Head of caudate nucleus (tissue), 42 donors: ENCODE data around the gene PRRC1.
A peak's percentile ranks its signal among the peaks of the same experiment; 100 is the strongest.

Experiments used
- DNase-seq, 42 donors: peaks; one replicate each; pipeline versions ENCODE4 v3.0.0 to v3.0.0-alpha.2; 2020 to 2021; ENCODE audit warnings: mixed read lengths in 7 of 42
- intact Hi-C: fragments of 100-400 bp; cut with DNase I; formaldehyde crosslinking; loops from one replicate; pipeline ENCODE4 v1.15.0; 2022

The PRRC1 gene

DNA sequence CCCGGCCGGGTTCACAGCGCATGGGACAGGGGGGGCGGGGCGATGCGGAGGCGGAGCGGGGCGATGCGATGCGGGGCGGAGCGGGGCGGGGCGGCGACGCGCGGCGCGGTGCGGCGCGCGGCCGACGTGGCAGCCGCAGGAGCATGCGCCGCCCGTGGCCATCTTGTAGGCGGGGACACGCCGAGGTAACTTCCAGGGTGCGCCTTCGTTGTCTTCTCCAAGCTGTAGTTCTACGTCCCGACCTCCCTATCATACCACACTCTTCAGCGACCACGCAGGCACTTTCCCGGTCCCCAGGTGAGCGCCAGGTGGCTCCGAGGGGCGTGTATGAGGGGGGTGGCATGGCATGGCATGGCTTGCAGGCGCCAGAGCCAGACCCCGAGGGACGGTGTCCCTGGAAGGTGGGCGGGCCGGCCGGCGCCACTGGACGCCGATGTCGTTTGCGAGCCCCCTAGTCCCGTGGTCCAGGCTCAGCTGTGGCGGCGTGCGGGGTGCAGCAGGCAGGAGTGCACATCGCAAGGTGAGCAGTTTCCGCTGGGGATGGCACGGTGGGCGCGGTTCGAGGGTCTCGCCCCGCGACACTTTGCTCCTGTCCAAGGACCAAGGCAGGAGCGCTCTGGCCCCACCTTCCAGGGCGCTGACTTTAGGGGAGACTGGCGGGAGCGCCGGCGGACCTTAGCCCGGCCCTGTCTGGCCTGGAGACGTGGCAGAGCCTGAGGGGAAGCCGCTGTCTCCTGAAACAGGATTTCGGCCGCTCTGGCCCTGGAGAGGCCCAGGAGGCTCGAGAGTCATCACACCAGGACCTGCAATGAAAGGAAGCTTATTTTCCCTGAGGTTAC is at the start of gene PRRC1:
TSS of gene PRRC1 (plus strand) at position 161 of the 839 bp plus-strand sequence. CDS start 5,840 bp downstream, outside the sequence.
- peak; percentile 50 to 93 (median 84) for DNase-seq
- intact Hi-C loops = no loop called here

DNA sequence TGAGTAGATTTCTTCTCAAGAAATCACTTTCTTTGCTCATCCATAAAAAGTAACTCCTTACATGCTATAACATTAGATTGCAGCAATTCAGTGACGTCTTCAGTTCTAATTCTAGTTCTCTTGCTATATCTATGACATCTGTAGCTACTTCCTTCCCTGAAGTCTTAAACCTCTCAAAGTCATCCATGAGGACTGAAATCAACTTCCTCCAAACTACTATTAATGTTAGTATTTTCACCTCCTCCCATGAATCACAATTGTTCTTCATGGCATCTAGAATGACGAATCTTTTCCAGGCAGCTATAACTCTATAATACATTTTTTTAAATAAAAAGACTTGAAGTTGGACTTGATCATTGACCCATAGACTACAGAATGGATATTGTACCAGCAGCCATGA is 46.2 kb upstream of the PRRC1 start:
- DNase-seq = no peak
- intact Hi-C loops = no loop called here

DNA sequence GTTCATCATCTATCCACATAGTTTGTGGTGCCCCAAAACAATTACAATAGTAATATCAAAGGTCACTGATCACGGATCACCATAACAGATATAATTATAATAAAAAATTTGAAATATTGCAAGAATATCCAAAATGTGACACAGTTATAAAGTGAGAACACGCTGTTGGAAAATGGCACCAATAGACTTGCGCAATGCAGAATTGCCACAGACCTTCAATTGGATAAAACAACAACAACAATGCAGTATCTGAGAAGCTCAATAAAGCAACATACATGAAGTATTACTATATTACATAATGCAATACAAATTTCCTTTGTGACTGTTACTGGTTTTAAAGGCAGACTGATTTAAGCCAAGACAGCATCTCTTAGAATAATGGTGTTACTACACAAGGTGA is 44.7 kb upstream of the PRRC1 start:
- DNase-seq = no peak
- intact Hi-C loops = no loop called here

DNA sequence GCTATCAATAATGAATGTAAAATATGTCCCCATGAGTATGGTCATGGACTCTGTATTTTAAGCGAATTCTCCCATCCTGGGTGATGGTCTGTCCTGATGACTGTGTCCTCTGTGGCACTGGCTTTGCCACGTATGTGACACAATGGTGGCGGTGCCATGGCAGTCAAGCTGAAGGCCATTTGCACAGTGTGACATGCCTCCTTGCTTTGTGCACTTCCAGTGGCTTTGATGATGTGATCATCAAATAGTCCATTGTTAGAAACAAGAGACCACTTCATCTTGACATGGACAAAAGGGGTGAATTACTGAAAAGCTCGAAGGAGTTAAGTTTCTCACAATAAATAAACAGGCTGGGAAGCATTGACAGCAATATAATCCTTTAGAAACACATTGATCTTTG is 31.0 kb upstream of the PRRC1 start:
- intact Hi-C loops = no loop called here
- peak in 25 of 42 donors; percentile 11 to 58 (median 21) for DNase-seq

DNA sequence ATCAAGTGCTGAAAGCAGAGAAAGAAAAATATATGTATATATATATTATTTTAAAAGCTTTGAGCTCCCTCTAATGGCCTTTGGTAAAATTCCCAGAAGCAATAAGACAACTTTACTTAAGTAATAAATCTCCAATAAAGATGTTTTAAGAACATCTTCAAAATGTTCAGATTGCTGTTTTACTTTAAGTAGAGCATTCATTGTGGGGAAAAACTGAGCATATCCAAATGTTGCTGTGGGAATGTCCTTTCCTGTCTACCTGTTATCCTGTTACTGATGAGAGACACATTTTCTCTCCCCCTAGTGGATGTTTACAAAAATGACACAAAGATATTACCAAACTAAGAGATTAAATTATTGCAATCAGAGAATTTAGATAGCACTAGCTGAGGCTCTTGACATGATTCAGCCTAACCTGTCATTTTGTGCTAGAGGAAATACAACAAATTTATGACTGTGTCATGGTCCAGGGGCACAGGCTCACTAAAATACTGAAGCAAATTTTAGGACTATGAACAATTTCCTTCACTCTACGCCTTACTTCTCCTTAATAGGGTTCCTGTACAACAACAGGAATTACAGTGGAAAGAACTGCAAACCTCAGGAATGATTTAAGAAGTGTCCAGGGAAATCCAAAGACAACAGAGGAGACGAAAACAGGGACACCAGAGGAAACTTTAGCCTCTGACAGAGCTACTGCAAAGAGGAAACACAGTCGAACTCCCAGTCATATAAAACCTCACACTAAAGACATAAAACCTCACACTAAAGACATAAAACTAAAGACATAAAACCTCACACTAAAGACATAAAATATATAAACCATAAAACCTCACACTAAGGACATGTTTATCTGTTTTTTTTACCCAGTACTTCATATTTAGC is 24.3 kb upstream of the PRRC1 start:
- DNase-seq = peak in 1 of 42 donors; percentile 24
- intact Hi-C loops = loop anchor here (5.0 to 10.0 kb wide), 2 partner anchors 48 to 201 kb away; partner anchors contain the start of gene MEGF10

DNA sequence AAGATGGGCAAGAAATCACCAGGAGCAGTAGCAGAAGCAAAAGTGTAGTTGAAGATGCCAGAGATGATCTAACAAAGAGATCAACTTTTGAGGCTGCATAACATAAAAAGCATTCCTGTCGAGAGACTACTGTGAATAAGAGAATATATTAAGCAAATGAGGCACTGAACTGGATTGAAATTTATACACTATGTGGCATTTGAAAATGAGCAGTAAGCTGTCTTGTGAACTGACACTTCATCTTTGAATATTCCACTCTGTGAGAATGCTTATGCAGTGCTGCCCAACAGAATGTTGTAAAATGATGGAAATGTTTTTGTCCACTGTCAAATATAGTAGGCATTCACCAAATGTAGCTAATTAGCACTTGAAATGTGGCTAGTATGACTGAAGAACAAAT is 18.9 kb upstream of the PRRC1 start:
- intact Hi-C loops = loop anchor here (10.0 kb wide), 1 partner anchor 54 kb away; no protein-coding TSS in a partner anchor
- DNase-seq = no peak

DNA sequence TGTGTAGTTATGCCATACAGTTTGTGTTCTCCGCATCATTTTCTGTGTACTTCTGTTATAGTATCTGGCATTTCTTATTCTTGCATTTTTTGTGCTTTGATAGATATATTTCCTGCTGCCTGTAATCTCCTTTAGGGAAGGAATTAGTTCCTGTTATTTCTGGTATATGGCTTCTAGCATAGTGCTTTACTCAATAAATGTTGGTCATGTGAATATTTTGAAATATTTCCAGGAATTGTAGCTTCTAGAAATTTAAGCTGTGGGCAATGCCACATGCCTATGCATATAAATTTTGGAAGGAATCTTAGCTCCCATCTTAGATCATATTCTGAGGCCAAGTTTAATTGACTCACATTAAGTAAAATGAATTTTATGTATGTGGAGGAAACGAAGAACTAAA is 11.5 kb upstream of the PRRC1 start:
- DNase-seq = no peak
- intact Hi-C loops = no loop called here

DNA sequence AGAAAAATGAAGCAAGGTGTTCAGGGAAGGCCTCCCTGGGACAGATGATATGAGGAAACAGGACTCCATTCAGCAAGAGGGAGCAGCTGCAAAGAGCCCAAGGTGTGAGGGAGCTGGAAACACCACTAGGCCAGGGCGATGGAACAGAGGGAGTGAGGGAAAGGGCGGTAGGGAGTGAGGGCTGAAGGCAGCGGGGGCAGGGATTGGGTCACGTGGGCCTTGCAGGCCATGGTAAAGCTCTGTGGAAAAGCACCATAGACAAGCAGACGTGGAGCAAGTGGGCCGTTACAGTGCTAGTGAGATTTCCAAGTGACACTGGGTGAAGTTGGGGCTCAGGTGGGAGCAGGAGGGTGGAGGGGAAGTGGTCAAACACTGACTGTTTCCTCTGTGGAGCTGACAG is 10.8 kb upstream of the PRRC1 start:
- no peak for DNase-seq

DNA sequence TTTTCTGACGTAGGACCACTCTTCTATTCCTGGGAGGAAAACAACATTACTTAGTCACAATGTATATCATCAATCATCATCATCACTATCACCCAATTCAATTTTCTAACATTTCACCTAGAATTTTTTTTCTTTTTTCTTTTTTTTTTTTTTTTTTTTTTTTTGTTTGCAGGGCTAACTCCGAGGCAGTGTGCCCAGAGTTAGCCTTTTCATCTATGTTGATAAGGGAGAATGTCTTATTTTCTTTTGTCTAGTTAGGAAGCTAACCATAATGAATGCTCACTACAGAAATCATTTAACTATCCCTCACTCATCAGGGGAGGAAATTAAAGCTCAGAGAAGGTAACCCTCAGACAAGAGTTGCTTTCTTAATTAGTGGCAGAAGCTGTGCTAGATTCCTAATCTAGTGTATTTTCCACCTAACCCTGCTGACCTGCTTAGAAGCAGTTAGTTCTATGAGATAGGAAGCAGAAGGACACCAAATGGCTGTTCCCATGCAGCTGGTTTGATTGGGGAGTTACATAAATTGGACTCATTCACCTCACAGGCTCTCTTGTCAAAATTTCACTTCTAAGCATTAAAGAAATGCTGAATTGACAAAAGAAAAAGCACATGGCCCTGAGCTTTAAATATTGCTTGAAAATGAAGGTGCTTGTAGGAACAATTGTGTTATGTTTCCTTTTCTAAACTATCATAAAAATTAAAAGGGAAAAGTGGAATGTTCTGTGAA is 8.6 kb upstream of the PRRC1 start:
- intact Hi-C loops = no loop called here
- DNase-seq = no peak

More for the DNA sequence above, 10.8 kb upstream of the PRRC1 start:
- intact Hi-C loops = no loop called here

DNA sequence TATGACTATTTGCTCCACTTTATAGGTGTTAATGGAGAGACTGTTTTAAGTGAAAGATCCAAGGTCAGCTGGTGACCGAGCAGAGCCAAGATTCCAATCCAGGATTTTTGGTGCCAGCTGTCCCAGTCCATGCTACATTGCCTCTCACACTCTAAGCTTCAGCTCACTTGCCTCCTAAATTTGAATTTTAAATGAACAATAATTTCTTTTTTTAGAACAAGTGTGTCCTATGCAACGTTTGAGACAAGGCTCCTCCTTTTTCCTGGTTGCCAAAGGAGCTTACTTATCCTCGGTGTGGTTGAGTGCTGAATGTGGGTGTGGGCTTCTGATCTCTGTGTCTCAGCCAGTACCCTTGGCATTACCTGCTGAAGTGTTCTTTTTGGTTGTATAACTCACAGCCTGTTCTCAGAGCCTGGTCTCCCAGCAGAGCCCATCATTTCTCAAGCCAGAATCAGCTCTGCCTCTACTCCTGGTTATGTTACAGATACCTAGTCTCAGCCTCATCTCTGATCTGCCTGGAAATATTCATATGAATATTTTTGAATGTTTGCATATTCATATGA is 4.0 kb upstream of the PRRC1 start:
- no peak for DNase-seq
- intact Hi-C loops = no loop called here

DNA sequence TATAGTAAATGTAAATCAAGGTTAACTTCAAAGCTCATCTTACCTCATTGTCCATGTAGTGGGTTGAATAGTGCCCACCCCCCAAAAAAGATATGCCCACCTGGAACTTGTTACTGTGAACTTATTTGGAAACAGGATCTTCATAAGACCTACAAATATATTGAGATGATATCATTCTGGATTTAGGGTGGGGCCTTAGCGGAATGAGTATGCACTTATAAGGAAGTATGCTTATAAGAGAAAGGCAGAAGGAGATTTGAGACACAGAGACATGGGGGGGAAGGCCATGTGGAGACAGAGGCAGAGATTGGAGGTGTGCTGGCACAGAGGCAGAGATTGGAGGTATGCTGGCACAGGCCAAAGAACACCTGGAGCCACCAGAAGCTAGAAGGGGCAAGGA is 2.6 kb upstream of the PRRC1 start:
- intact Hi-C loops = no loop called here
- no peak for DNase-seq

DNA sequence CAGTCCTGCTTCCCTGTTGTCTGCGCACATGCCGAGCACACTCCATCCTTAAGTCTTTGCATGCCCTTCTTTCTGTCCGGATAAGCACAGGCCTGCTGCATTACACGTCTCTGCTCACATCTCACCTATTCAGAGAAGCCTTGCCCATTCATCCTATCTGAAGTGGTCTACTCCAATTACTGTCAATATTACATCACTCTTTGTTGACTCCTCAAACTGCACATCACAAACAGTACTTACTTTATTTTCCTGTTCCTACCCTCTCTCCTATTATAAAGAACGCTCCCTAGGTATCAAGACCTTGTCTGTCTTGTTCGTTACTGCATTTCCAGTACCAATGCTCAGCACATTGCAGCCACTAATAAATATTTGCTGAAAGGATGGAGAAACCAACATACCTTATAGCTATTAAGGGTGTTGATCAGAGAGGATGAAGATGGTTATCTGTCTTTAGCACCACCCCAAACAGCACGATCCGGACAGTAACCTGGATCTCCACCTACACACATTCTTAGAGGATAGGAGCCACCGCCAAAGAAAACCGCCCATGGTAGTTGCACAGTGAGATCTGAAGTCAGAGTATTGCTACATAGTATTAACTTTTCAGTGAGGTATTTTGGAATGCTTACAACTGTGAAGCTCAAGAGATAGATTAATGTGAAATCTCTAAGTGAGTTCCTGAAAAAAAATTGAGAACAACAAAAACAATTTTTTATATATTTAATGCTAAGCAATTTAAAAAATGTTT is 1.6 kb upstream of the PRRC1 start:
- DNase-seq = no peak
- intact Hi-C loops = no loop called here

DNA sequence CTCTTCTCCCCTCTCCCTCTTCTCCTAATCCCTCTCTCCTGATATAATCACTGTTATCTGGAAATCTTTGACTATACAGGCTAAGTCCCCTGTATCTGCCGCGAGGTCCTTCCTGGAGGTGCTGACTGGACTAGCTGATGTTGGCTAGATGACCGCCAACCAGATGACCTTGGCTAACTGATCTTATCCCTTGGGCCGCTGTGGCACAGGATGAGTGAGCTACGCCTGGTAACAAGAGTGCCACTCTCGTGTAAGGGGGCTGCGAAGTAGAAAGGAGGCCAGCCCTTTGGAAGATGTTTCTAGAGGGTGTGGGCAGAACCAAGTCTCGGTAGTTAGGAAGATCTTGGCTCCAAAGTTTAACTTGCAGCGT is 345 bp upstream of the PRRC1 start:
- intact Hi-C loops = no loop called here
- DNase-seq = peak in 2 of 42 donors; percentile 21 to 45

DNA sequence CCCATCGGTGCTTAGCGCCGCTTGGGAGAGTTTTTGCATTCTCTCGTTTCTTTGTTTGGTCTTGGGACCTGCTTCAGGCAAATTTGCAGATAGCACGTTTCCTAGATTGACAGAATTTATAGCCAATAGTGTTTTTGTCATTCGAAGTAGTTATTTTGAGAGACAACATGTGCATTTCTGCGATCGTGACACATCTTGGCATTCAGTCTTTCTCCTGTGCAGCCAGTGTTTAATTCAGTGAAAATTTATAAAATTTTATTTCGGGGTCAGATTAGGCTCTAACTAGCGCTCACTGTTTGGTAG is 830 bp downstream of the PRRC1 start:
- intact Hi-C loops = no loop called here
- DNase-seq = no peak

DNA sequence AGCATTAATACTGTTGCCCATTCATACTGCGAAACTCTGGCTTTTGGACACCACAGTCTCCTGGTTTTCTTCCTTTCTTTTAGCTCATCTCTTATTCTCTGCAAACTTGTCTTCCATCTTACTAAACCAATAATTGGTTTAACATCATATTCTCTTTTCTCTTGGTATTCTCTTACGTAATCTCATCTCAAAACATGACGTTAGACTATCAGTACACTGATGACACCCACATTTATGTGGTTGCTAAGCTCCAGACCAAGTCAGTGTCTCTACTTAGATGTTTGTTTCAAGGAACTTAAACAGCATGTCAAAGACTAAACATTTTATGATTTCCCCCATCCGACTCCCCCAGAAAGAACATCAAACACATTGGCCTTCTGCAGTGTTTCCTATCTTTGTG is 2.1 kb downstream of the PRRC1 start:
- DNase-seq = no peak
- intact Hi-C loops = no loop called here

DNA sequence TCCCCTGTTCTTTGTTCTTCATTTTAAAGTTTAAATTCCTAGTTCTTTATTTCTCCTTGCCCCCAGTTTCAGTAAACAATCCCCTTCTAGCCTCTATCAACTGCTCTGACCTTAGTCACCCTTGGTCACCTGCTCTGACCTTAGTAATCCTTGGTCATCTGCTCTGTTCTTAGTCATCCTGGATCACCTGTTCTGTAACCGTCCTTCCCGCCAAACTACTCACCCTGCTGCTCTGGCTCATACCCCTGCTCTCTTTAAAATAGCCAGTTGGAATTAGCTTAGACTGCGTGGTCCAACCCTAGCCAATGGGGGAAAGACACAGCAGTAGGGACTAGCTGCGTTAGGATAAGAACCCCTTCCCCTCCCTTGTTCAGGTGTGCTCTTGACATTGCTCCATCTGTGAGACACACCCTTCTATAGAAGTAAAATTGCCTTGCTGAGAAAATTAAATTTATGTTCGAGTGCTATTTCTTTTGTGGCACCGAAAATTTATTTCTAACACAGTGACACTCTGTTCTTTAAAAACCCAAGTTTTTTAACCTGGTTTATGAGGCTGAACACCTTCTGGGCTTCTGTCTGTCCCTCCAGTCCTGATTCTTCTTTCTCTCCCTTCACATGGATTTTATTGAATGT is 3.8 kb downstream of the PRRC1 start:
- intact Hi-C loops = no loop called here
- no peak for DNase-seq

DNA sequence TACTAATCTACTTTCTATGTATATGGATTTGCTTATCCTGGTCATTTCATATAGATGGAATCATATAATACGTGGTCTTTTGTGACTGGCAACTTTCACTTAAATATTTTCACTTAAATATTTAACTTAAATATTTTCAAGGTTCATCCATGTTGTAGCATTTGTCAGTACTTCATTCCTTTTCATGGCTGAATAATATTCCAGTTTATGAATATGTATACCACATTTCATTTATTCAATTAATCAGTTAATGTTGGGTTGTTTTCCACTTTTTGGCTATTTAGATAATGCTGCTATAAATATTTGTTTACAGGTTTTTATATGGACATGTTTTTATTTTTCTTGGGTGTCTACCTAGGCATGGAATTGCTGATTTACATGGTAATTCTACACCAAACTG is 7.7 kb downstream of the PRRC1 start:
- no peak for DNase-seq
- intact Hi-C loops = no loop called here
